Gastrocnemius medialis (tissue), 4 donors: ENCODE results near the gene GEMIN5.

Experiments
- POLR2A ChIP-seq, 2 donors: fragments of 450-650 bp; IDR thresholded peaks; one replicate each; pipeline ENCODE4 v1.6.1; 2017; ENCODE audit warnings: antibody characterized with exemption in 2 of 2, mild to moderate bottlenecking in 2 of 2, moderate library complexity in 2 of 2
- TF ChIP-seq, protein P1 (sequence below), 5 experiments: fragments of 450-650 bp in 3 of 5; fragments of 200-600 bp in 2 of 5; sonication (generic) in 2 of 5; IDR thresholded peaks in 4 of 5; conservative IDR thresholded peaks in 1 of 5; 1 replicate in 4 of 5; 2 replicates in 1 of 5; pipeline ENCODE4 v1.5.1; 2016 to 2019; ENCODE audit warnings: antibody characterized with exemption in 5 of 5, mild to moderate bottlenecking in 3 of 5, moderate library complexity in 3 of 5

DNA sequence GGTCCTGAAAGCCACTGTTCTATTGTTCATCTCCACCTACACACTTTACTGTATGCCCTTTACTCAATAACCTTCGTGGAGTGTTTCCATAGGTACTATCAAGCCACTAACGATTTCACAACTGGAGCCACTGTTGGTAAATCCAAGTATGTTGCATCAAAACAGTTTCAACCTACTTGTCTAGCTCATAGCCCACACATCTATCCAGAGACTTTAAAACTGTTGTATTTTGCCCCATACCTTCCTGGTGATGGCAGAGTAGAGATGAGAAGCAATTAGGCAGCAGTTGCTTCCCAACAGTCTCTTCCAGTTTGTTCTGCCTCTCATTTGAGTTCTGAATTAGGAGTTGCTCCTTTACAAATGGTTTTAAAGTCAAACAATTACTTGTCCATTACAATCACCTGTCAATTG, 88.2 kb downstream of the GEMIN5 start:
- TF ChIP-seq, protein P1, sequence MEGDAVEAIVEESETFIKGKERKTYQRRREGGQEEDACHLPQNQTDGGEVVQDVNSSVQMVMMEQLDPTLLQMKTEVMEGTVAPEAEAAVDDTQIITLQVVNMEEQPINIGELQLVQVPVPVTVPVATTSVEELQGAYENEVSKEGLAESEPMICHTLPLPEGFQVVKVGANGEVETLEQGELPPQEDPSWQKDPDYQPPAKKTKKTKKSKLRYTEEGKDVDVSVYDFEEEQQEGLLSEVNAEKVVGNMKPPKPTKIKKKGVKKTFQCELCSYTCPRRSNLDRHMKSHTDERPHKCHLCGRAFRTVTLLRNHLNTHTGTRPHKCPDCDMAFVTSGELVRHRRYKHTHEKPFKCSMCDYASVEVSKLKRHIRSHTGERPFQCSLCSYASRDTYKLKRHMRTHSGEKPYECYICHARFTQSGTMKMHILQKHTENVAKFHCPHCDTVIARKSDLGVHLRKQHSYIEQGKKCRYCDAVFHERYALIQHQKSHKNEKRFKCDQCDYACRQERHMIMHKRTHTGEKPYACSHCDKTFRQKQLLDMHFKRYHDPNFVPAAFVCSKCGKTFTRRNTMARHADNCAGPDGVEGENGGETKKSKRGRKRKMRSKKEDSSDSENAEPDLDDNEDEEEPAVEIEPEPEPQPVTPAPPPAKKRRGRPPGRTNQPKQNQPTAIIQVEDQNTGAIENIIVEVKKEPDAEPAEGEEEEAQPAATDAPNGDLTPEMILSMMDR (IDR thresholded peaks at IDR 0.05 in 4 of 5, conservative IDR thresholded peaks at IDR 0.05 in 1 of 5): no peak
- no peak for TF ChIP-seq POLR2A (IDR thresholded peaks at IDR 0.05)
